Sigmoid colon (tissue), 4 donors: ENCODE measurements around the gene FANCM.

Experiments used
- CTCF ChIP-seq, 4 experiments: fragments of 450-650 bp in 3 of 4; fragments of 200-600 bp in 1 of 4; IDR thresholded peaks; one replicate each; pipeline ENCODE4 v1.5.1; 2016 to 2019; ENCODE audit warnings: antibody characterized with exemption in 4 of 4, mild to moderate bottlenecking in 3 of 4, moderate library complexity in 2 of 4
- EP300 ChIP-seq, 4 donors: sonication (generic); formaldehyde crosslinking; IDR thresholded peaks; one replicate each; pipeline ENCODE4 v1.6.1; 2017; ENCODE audit warnings: antibody characterized with exemption in 4 of 4
- POLR2A ChIP-seq, 2 donors: fragments of 450-650 bp; IDR thresholded peaks; one replicate each; pipeline ENCODE4 v1.6.1; 2016; ENCODE audit warnings: antibody characterized with exemption in 2 of 2, mild to moderate bottlenecking in 2 of 2, moderate library complexity in 2 of 2

GRCh38 chr14:45134051-45134958 lies 1.4 kb upstream of the FANCM start, which contains the start of gene FKBP3:
- TF ChIP-seq CTCF (IDR thresholded peaks at IDR 0.05) (no peak), POLR2A (IDR thresholded peaks at IDR 0.05) (peak; percentile 95), EP300 (IDR thresholded peaks at IDR 0.05) (no peak)
